ENCODE results near the gene PLA2G2C.

Gene PLA2G2C

GRCh38 chr1:20158358-20159070, 27.8 kb downstream of the PLA2G2C start:
- in situ Hi-C loops (cut with MboI; ENCODE audit: low sequenced_read_pairs) = no loop called here

- in situ Hi-C loops (cut with MboI; ENCODE audit: low sequenced_read_pairs) = no loop called here
These were observed 32.0 kb downstream of the PLA2G2C start for GRCh38 chr1:20154301-20154831.

GRCh38 chr1:20153000-20153418, 33.3 kb downstream of the PLA2G2C start:
- in situ Hi-C loops (cut with MboI; ENCODE audit: low sequenced_read_pairs) = no loop called here

- in situ Hi-C loops (cut with MboI; ENCODE audit: low sequenced_read_pairs) = no loop called here
These were observed 33.8 kb downstream of the PLA2G2C start for GRCh38 chr1:20152599-20152930.

- in situ Hi-C loops (cut with MboI; ENCODE audit: low sequenced_read_pairs) = no loop called here
These were observed 34.3 kb downstream of the PLA2G2C start for GRCh38 chr1:20151906-20152598.

- in situ Hi-C loops (cut with MboI; ENCODE audit: low sequenced_read_pairs) = no loop called here
These were observed 35.3 kb downstream of the PLA2G2C start for GRCh38 chr1:20150969-20151368.

- in situ Hi-C loops (cut with MboI; ENCODE audit: low sequenced_read_pairs) = no loop called here
These were observed 36.0 kb downstream of the PLA2G2C start for GRCh38 chr1:20150326-20150705.

GRCh38 chr1:20149601-20150325, 36.6 kb downstream of the PLA2G2C start:
- in situ Hi-C loops (cut with MboI; ENCODE audit: low sequenced_read_pairs) = no loop called here

- in situ Hi-C loops (cut with MboI; ENCODE audit: low sequenced_read_pairs) = no loop called here
These were observed 37.5 kb downstream of the PLA2G2C start for GRCh38 chr1:20148571-20149500.

GRCh38 chr1:20147846-20148570, 38.3 kb downstream of the PLA2G2C start:
- in situ Hi-C loops (cut with MboI; ENCODE audit: low sequenced_read_pairs) = no loop called here

- in situ Hi-C loops (cut with MboI; ENCODE audit: low sequenced_read_pairs) = no loop called here
These were observed 42.4 kb downstream of the PLA2G2C start for GRCh38 chr1:20143734-20144565.

GRCh38 chr1:20143318-20143717, 43.0 kb downstream of the PLA2G2C start:
- in situ Hi-C loops (cut with MboI; ENCODE audit: low sequenced_read_pairs) = no loop called here

GRCh38 chr1:20142001-20142710, 44.2 kb downstream of the PLA2G2C start:
- in situ Hi-C loops (cut with MboI; ENCODE audit: low sequenced_read_pairs) = no loop called here

- in situ Hi-C loops (cut with MboI; ENCODE audit: low sequenced_read_pairs) = no loop called here
These were observed 44.9 kb downstream of the PLA2G2C start for GRCh38 chr1:20141466-20141865.

- in situ Hi-C loops (cut with MboI; ENCODE audit: low sequenced_read_pairs) = no loop called here
These were observed 45.3 kb downstream of the PLA2G2C start for GRCh38 chr1:20141001-20141400.

- in situ Hi-C loops (cut with MboI; ENCODE audit: low sequenced_read_pairs) = no loop called here
These were observed 46.3 kb downstream of the PLA2G2C start for GRCh38 chr1:20139776-20140612.

GRCh38 chr1:20138961-20139550, 47.3 kb downstream of the PLA2G2C start, which contains the start of gene PLA2G2F:
Gene PLA2G2F, plus strand, starts transcription at chr1:20139323. Its CDS starts 105 bp downstream, at chr1:20139428.
- in situ Hi-C loops (cut with MboI; ENCODE audit: low sequenced_read_pairs) = no loop called here
